Karpas-422 (cell line): ENCODE data around the gene TMEM178A. TPM values are rescaled to one million over a fixed set of nuclear protein-coding genes. Genes with fewer than 3 reads are reported as not detected.

Source experiments
- DNase-seq: peaks from one replicate; pipeline ENCODE4 v3.0.0-alpha.2; 2015
- H2AFZ ChIP-seq: fragments of 200-600 bp; sonication (generic); 2 replicates; pipeline ENCODE4 v1.6.1; 2014; ENCODE audit warnings: antibody characterized with exemption, low read length, mixed read lengths
- H3K27ac ChIP-seq: fragments of 200-600 bp; sonication (generic); 2 replicates; pipeline ENCODE4 v1.5.1; 2014; ENCODE audit warnings: mild to moderate bottlenecking, low read length, moderate library complexity
- H3K27me3 ChIP-seq: fragments of 200-600 bp; sonication (generic); 2 replicates; pipeline ENCODE4 v1.6.1; 2014; ENCODE audit warnings: low read length, mixed read lengths
- H3K36me3 ChIP-seq: fragments of 200-600 bp; sonication (generic); 2 replicates; pipeline ENCODE4 v1.6.1; 2014; ENCODE audit warnings: low read length, mixed read lengths; ENCODE audit not compliant: insufficient read depth
- H3K4me1 ChIP-seq: fragments of 200-600 bp; sonication (generic); 2 replicates; pipeline ENCODE4 v1.6.1; 2014; ENCODE audit warnings: mild to moderate bottlenecking, low read length, mixed read lengths
- H3K4me2 ChIP-seq: fragments of 200-600 bp; sonication (generic); 2 replicates; pipeline ENCODE4 v1.6.1; 2014; ENCODE audit warnings: low read length, low read depth, mild to moderate bottlenecking; ENCODE audit not compliant: poor library complexity, severe bottlenecking
- H3K4me3 ChIP-seq: fragments of 200-600 bp; sonication (generic); 2 replicates; pipeline ENCODE4 v1.5.1; 2014; ENCODE audit warnings: mild to moderate bottlenecking, antibody characterized with exemption, low read length, mixed read lengths
- H3K79me2 ChIP-seq: fragments of 200-600 bp; sonication (generic); 2 replicates; pipeline ENCODE4 v1.6.1; 2014; ENCODE audit warnings: mild to moderate bottlenecking, low read length, mixed read lengths
- H3K9ac ChIP-seq: fragments of 200-600 bp; sonication (generic); 2 replicates; pipeline ENCODE4 v1.6.0; 2014; ENCODE audit warnings: low read length
- H3K9me2 ChIP-seq: fragments of 200-600 bp; sonication (generic), shearing (Covaris generic); replicated peaks from 2 replicates; pipeline ENCODE4 v1.6.0; 2014; ENCODE audit warnings: mild to moderate bottlenecking, low read length, moderate library complexity; ENCODE audit not compliant: insufficient read depth
- H3K9me3 ChIP-seq: fragments of 300-700, 200-600 bp; sonication (generic); 2 replicates; pipeline ENCODE4 v1.6.1; 2014; ENCODE audit warnings: low read length, mixed read lengths
- H4K20me1 ChIP-seq: fragments of 200-600 bp; sonication (generic); 2 replicates; pipeline ENCODE4 v1.6.1; 2014; ENCODE audit warnings: mild to moderate bottlenecking, antibody characterized with exemption, low read length, low read depth; ENCODE audit not compliant: insufficient read depth
- total RNA-seq: library from RNA; depleted of rRNA; stranded (reverse); fragments of >200 nt; shearing (Covaris generic); gene quantifications from 2 replicates; pipeline ENCODE4 v1.2.3, GENCODE V29; 2014; ENCODE audit warnings: low replicate concordance

Gene TMEM178A
- total RNA-seq, 1 experiment from 2014 or later, result not detected

- Histone ChIP-seq H3K9ac (no peak overlapping the region), H3K4me1 (no peaks in the 10 kb centered on the region), H4K20me1 (peaks cover 4% of the 10 kb centered on the region), H3K9me2 (no peaks in the 10 kb centered on the region), H3K27ac (no peak overlapping the region), H3K27me3 (no peaks in the 10 kb centered on the region), H2AFZ (no peak overlapping the region), H3K9me3 (no peaks in the 10 kb centered on the region), H3K79me2 (peaks cover 5% of the 10 kb centered on the region; the same call in 1 of the 2 replicates), H3K4me3 (no peak overlapping the region), H3K4me2 (no peak overlapping the region), H3K36me3 (peaks cover 20% of the 10 kb centered on the region)
- no peak for DNase-seq
Measured at GRCh38 chr2:39733070-39733674, 67.5 kb downstream of the TMEM178A start.

- H3K4me1 ChIP-seq, result no peaks in the 10 kb centered on the region
- H3K9me2 ChIP-seq, result no peaks in the 10 kb centered on the region
- no peaks in the 10 kb centered on the region for H3K9me3 ChIP-seq
- H3K36me3 ChIP-seq, result peaks cover 24% of the 10 kb centered on the region
- peaks cover 11% of the 10 kb centered on the region for H3K79me2 ChIP-seq
- no peak for DNase-seq
- no peak overlapping the region for H2AFZ ChIP-seq
- H3K4me3 ChIP-seq, result no peak overlapping the region
- no peak overlapping the region for H3K9ac ChIP-seq
- no peak overlapping the region for H3K27ac ChIP-seq
- H3K4me2 ChIP-seq, result no peak overlapping the region
- H3K27me3 ChIP-seq, result no peaks in the 10 kb centered on the region
- peaks cover 4% of the 10 kb centered on the region for H4K20me1 ChIP-seq
Measured at GRCh38 chr2:39734445-39734844, 68.7 kb downstream of the TMEM178A start.

- no peak overlapping the region for H3K4me2 ChIP-seq
- H3K79me2 ChIP-seq, result peaks cover 13% of the 10 kb centered on the region
- H4K20me1 ChIP-seq, result peaks cover 4% of the 10 kb centered on the region
- H3K36me3 ChIP-seq, result peaks cover 26% of the 10 kb centered on the region
- H3K4me3 ChIP-seq, result no peak overlapping the region
- H3K9ac ChIP-seq, result no peak overlapping the region
- no peaks in the 10 kb centered on the region for H3K9me3 ChIP-seq
- H2AFZ ChIP-seq, result no peak overlapping the region
- H3K9me2 ChIP-seq, result no peaks in the 10 kb centered on the region
- no peaks in the 10 kb centered on the region for H3K4me1 ChIP-seq
- no peak overlapping the region for H3K27ac ChIP-seq
- no peaks in the 10 kb centered on the region for H3K27me3 ChIP-seq
- DNase-seq, result no peak
Measured at GRCh38 chr2:39735648-39736047, 69.9 kb downstream of the TMEM178A start.

- H3K9me2 ChIP-seq, result no peaks in the 10 kb centered on the region
- no peaks in the 10 kb centered on the region for H3K27me3 ChIP-seq
- peaks cover 26% of the 10 kb centered on the region for H3K36me3 ChIP-seq
- no peaks in the 10 kb centered on the region for H3K9me3 ChIP-seq
- no peak for DNase-seq
- H3K79me2 ChIP-seq, result peaks cover 15% of the 10 kb centered on the region
- H3K4me3 ChIP-seq, result no peak overlapping the region
- peaks cover 4% of the 10 kb centered on the region for H4K20me1 ChIP-seq
- no peak overlapping the region for H2AFZ ChIP-seq
- no peaks in the 10 kb centered on the region for H3K4me1 ChIP-seq
- no peak overlapping the region for H3K4me2 ChIP-seq
- no peak overlapping the region for H3K27ac ChIP-seq
- H3K9ac ChIP-seq, result no peak overlapping the region
Measured at GRCh38 chr2:39736640-39737039, 70.9 kb downstream of the TMEM178A start.

- Histone ChIP-seq H3K4me2 (no peak overlapping the region), H3K36me3 (peaks cover 34% of the 10 kb centered on the region), H4K20me1 (peaks cover 4% of the 10 kb centered on the region), H3K27ac (no peak overlapping the region), H3K79me2 (peaks cover 17% of the 10 kb centered on the region), H3K4me1 (no peaks in the 10 kb centered on the region), H3K9ac (no peak overlapping the region), H3K9me3 (no peaks in the 10 kb centered on the region), H2AFZ (no peak overlapping the region), H3K27me3 (no peaks in the 10 kb centered on the region), H3K9me2 (no peaks in the 10 kb centered on the region), H3K4me3 (no peak overlapping the region)
- no peak for DNase-seq
Measured at GRCh38 chr2:39737661-39738060, 71.9 kb downstream of the TMEM178A start.

- Histone ChIP-seq H3K36me3 (peaks cover 42% of the 10 kb centered on the region), H3K9ac (no peak overlapping the region), H4K20me1 (peaks cover 4% of the 10 kb centered on the region), H3K79me2 (peaks cover 17% of the 10 kb centered on the region), H3K4me2 (no peak overlapping the region), H2AFZ (no peak overlapping the region), H3K27ac (no peak overlapping the region), H3K9me3 (no peaks in the 10 kb centered on the region), H3K4me1 (no peaks in the 10 kb centered on the region), H3K4me3 (no peak overlapping the region), H3K9me2 (no peaks in the 10 kb centered on the region), H3K27me3 (no peaks in the 10 kb centered on the region)
- no peak for DNase-seq
Measured at GRCh38 chr2:39738936-39739335, 73.2 kb downstream of the TMEM178A start.

- H3K4me1 ChIP-seq, result no peaks in the 10 kb centered on the region
- no peaks in the 10 kb centered on the region for H3K27me3 ChIP-seq
- peaks cover 4% of the 10 kb centered on the region for H4K20me1 ChIP-seq
- no peak overlapping the region for H3K9ac ChIP-seq
- DNase-seq, result no peak
- H3K9me3 ChIP-seq, result no peaks in the 10 kb centered on the region
- H3K9me2 ChIP-seq, result no peaks in the 10 kb centered on the region
- H3K4me2 ChIP-seq, result no peak overlapping the region
- H3K36me3 ChIP-seq, result peaks cover 46% of the 10 kb centered on the region
- H3K4me3 ChIP-seq, result no peak overlapping the region
- H2AFZ ChIP-seq, result no peak overlapping the region
- H3K79me2 ChIP-seq, result peaks cover 17% of the 10 kb centered on the region
- no peak overlapping the region for H3K27ac ChIP-seq
Measured at GRCh38 chr2:39739386-39739785, 73.7 kb downstream of the TMEM178A start.

GRCh38 chr2:39741871-39742270, 76.2 kb downstream of the TMEM178A start:
- no peak overlapping the region for H3K4me3 ChIP-seq
- no peak for DNase-seq
- H3K27me3 ChIP-seq, result no peaks in the 10 kb centered on the region
- H3K9me2 ChIP-seq, result no peaks in the 10 kb centered on the region
- no peaks in the 10 kb centered on the region for H3K9me3 ChIP-seq
- no peak overlapping the region for H3K4me2 ChIP-seq
- no peak overlapping the region for H3K27ac ChIP-seq
- H3K79me2 ChIP-seq, result peaks cover 12% of the 10 kb centered on the region
- no peaks in the 10 kb centered on the region for H4K20me1 ChIP-seq
- H2AFZ ChIP-seq, result no peak overlapping the region
- H3K9ac ChIP-seq, result no peak overlapping the region
- peaks cover 51% of the 10 kb centered on the region for H3K36me3 ChIP-seq
- no peaks in the 10 kb centered on the region for H3K4me1 ChIP-seq
